Glomerular visceral epithelial cell (primary cell): ENCODE data around the gene DNAH5.

Source experiments
- DNase-seq: peaks from one replicate; pipeline ENCODE4 v3.0.0-alpha.2; 2016; ENCODE audit errors: extremely low spot score

The DNAH5 gene

DNA sequence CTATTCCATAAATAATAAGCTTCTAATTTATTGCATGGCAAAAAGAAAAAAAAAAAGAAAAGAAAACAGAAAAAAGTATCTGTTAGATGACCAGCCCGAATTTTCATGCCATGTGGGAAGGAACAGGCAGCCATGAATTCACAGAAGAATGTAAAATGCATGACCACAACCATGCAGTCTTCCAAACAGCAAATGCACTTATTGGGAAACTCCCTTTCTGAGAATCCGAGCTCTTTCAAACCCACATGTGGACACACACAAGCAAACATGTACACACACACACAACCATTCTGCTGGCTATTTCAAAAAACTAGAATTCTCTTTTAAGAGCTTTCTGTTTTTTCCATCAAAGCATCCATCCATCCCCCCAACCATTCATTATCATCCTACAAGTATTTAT lies 236.1 kb downstream of the DNAH5 start:
- peak; percentile 10 for DNase-seq

DNA sequence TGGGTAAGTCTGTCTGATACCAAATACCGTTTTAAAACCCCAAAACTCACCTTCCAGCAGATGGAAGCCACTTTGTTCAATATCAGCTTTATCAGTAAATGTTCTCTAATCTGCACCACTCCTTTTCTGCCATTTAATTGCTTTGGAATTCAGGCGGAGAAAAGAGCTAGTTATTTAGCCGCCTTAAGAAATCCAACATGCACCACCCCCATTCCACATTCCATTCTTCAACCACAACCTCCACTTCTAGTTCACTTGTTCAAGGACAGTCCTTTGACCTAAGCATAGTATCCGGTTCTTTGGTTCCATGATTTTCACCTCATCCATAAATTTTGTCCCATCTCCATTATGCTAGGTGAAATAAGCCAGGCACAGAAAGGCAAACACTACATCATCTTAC lies 240.1 kb downstream of the DNAH5 start:
- DNase-seq = no peak

DNA sequence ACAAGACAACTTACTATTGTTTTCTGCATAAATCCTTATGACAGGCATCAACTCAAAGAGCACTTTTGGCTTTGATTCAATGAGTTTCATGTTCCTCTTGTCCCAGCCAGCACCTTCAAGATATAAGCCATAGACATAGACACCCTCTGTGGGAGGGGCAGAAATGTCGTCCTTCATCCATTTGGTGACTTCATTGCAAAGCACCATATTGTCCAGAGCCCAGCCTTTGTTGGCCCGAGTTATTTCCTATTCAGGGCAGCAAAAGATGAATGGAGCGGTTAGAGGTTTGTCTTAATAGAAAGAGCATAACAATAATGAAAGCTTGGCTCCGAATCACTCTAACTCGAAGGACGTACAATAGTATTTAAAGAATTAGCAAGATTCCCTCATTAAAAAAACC lies 243.9 kb downstream of the DNAH5 start:
- DNase-seq = no peak

DNA sequence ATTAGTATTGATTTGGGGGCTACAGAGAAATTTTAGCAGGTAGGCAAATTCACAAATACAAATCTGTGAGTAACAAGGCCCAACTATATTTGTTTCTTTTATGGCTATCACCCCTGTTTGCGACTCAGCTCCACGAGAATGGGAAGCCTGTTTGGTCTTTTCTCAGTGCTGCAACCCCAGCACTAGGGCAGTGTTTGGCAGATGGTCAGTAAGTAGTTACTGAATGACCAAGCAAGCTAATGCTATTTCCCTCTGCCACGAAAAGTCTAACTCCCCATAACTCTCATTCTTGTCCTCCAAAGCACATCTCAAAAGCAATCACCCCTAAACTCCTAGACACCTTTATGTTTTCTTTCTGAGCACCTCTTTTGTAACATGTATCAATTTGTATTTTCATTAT lies 245.6 kb downstream of the DNAH5 start:
- DNase-seq = no peak

DNA sequence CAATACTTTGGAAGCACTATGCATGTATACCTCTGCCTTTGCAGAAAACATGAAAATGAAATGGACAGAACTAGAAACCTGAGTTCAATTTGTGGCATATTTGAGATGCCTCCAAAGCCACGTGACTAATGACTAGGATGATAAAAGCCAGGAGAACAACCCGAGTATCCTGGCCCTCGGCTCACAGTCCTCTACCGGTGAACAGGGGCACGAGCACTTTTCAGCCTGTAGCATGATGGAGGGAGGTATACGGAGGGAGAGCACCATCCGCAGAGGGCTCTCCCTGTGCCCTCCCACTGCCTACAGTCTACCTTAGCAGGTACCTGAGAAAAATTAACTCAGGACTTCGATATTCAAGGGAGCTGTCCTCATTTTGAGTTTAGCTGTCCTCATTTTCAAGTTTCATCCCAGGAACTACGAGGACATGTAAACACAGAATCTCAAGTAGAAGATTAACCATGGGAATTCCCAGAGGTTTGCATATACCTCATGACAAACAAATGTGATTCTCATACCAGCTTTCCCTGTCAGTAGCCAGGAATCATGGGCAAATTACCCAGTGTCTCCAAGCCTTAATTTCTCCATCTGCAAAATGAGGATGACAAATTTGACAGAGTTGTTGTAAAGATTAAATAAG lies 249.3 kb downstream of the DNAH5 start:
- peak; percentile 66 for DNase-seq

DNA sequence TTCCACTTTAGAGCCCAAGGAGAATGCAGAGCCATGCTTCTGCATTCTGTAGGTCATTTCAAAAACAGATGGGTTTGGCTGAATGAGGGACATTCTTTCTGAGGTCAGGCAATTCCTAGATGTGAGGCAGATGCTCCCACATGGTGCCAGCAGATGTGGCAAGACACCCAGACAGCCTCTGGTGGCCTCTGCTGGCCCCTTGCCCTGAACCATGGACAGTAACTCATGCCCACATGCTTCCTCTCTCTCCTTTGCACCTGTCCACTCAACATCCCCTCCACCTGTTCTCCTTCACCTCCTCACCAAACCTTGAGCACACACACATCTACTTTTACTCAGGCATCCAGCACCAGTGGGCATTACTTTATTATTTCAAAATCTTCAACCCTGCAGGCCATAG lies 252.3 kb downstream of the DNAH5 start:
- DNase-seq = no peak

DNA sequence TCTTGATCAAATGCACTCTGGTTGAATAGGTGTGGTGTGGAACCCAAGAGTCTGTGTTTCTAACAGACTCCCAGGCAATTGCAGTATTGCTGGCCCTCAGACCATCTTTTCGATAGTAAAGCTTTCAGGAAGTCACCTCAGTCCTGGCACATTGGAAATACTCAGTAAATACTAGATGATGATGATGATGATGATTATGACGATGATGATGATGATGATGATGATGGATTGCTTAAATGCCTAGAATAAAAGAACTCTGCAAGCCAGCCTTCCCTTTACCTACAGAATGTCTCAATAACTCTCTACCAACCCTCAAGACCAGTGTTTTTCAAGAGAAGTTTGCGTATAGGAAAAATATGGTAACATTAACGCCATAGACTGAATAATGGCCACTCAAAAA lies 268.0 kb downstream of the DNAH5 start:
- DNase-seq = no peak

DNA sequence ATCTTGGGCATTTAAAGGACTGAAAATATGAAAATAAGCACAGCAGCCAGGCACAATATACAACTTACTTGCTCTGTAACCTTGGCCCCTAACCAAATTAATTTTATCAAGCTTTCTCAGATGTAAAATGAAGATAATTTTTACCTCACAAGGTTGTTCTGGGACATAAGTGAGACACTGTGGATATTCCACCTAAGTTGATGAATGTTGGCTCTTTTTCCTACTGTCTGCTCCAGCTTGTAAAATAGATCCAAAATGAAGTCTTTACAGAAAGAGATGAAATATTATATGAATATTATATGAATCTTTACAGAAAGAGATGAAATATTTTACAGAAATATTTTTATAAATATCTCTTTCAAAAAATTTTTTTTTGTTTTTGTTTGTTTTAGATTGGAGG lies 270.1 kb downstream of the DNAH5 start:
- no peak for DNase-seq

DNA sequence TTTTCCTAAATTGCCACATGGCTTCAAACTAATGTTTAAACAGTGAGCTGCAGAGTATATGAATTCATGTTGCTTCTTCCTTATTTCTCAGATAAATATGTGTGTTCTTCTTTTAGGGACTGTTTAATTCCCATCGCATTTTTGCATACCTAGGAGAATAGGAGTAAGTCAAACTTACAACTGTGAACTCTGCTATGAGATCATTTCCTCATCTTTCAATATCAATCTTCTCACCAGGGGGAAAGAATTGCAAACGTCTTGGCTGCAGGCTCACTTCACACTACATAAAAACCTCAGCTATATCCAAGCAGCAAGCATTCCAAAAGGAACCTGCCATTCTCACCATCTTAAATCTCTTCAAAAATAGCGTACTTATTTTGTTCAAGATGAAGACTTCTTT lies 271.0 kb downstream of the DNAH5 start:
- DNase-seq = no peak

DNA sequence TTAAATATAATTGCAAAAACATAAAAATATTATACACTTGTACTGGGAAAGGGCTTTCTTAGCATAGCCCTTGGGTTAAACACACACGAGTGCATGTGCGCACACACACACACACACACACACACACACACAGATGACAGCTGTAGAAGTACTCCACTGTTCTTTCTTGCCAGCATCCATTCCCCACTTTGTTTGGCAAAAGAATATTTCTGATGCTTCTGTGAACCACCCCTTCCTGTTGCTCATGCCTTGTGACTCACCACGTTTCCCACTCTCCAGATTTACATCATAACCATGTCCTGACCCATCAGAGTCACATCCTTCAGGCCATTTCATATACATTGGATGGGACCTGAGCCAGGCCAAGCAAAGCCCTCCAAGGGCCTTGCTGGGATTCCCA lies 280.1 kb downstream of the DNAH5 start:
- DNase-seq = peak; percentile 51

DNA sequence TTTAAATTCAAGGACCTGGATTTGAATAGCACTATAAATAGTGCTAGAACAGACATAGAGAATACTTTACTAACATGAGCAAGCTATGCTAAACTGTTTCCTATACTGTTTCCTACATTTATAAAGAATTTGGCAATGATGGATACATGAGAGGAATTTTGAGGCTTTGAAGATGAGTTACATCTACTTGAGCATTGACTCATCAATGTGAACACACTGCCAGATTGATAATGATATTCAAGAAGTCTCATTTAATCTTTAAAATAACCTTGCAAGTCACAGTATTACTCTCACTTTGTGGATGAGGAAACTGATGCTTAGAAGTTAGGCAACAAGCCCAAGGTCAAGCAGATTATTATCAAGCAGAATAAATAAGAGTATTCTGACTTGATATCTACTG lies 281.9 kb downstream of the DNAH5 start:
- DNase-seq = no peak

DNA sequence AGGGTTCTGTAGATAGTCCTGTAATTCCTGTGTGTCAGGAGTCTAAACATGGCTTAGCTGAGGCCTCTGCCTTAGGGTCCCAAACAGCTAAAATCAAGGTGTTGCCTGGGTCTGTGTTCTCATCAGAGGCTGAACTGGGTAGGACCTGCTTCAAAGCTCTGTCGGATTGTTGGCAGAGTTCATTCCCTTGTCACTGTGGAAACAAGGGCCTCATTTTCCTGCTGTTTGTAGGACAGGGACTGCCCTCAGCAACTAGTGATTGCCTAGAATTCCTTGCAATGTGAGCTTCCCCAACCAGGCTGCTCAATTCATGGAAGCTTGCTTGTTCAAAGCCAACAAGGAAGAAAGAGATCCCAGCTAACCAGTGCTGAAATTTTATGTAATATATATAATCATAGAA lies 283.2 kb downstream of the DNAH5 start:
- no peak for DNase-seq

DNA sequence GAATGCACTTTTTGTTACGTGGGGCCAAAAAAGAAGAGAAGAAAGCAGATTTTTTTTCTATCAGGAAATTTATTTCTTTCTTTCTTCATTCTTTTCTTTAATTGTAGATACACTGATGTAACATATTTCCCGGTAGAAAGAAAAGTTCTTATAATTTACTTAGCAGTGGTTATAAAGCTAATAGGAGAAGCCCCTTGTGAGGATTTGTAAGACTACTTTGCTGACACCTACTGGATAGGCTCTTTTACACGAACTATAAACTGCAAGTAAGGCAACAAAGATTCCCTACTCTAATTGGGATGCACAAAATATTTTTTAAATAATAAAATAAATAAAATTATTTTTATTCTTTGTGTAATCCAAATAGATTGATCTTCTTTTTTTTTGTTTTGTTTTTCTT lies 284.4 kb downstream of the DNAH5 start:
- DNase-seq = peak; percentile 6

DNA sequence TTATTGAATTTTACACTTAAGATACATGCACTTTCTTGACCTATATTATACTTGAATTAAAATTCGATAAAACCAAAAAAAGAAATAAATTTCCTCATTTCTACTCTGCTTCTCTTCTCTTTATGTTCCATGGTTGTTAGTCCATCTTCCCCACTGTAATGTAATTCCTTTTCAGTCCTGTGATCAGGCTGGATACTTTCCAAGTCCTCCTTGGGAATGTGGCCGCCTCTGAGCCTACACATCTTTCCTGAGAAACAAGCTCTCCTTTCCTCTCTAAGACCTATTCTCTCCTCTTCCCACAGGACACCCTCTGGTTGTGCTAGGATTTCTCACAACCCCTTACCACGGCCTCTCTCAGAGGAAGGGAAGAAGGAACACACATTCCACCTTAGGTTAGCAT lies 285.1 kb downstream of the DNAH5 start:
- peak; percentile 16 for DNase-seq

DNA sequence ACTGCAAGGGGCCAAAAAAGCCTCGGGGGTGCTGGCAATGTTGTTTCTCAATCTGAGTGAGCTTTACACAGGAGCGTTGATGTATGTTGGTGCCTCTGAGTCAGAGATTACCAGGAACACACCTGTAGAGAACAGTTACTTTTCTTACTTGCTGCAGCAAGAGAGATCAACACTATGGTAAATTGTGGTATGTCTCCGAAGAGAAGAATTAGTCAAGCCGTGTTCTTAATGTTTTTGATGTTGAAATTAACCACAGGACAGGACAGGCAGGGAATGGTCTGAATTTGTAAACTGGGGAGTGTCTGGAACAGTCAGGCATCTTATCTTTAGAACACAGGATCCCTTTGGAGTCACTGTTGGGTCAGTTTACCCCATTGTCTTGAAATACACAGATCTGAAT lies 285.7 kb downstream of the DNAH5 start:
- no peak for DNase-seq

DNA sequence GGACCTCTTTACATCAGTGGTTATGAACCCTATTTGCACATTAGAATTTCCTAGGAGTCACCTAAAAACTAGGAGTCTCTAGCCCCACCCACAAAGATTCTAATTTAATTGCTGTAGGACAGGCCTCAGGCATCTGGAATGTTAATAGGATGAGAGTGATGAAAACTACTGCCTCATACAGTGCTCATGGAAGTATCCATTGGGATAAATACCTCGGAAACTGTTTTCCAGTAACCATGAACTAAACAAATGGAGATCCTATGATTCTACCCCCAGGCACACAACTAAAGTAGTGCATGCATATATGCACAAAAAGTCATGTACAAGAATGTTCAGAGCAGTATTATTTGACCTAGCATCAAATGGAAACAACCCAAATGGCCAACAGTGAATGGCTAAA lies 286.3 kb downstream of the DNAH5 start:
- no peak for DNase-seq

DNA sequence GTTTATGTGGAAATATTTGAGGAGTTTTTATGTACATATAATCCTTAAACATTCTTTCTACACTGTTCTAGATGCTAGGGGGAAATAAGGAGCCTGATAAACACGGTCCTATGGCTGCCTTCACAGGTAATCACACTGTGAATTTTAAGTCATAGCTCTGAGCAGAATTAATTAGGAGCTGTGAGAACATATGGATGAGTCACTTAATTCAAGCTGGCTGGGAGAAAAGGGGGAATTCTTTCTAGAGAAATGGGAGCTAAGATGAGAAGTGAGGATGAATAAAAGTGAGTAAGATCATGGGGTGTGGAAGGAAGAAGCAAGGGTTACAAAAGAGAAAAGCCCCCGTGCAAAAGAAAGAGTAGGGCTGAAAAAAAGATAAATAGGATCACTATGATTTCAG lies 290.8 kb downstream of the DNAH5 start:
- no peak for DNase-seq

DNA sequence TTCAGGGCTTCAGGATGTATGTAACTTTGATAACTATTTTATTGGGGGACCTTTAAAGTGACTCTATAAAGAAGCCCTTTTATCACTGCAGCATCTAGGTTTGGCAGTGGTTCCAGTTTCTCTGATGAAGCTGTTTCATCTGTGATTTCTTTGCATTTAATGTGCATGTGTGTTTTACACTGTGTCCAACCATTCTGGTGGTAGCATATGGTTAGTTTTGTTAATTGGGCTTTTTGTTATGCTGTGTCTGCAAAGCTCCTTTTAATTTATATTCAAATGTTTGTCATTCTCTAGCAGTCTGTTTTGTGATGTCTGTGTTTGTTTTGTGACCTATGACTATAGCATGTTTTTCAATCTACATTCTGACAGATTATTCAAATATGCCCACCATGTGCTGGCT lies 294.8 kb downstream of the DNAH5 start:
- no peak for DNase-seq

DNA sequence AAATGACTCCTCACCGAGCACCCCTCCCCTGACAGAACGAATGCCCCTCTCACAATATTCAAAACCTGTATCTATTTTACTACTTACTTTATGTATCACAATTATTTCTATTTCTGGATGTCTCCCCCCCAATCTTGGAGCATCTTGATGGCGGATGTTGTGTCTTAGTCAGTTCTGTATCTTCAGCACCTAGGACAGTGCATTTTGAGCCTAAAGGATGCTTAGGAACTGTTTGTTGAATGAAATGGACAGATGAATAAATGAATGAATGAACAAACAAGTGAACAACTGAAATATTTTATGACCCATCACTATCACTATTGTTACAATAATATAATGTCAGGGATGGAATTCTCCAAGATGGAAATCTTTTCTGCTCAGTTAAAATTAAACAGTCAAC lies 295.7 kb downstream of the DNAH5 start:
- no peak for DNase-seq

DNA sequence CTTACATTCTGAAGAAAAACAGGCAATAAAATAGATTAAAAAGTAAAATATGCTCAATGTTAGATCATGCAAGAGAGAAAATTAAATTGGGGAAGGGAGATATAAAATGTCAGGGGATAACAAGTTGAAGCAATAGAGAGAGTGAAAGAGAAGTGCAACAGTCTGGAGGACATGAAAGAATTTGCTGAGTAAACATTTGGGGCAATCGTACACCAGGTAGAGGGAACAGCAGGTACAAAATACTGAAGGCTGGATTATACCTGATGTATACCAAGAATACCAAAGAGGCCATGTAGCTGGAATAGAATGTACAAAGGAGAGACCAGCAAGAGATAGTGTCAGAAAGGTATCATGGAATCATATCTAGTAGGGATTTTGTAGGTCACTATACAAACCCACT lies 300.8 kb downstream of the DNAH5 start:
- no peak for DNase-seq

DNA sequence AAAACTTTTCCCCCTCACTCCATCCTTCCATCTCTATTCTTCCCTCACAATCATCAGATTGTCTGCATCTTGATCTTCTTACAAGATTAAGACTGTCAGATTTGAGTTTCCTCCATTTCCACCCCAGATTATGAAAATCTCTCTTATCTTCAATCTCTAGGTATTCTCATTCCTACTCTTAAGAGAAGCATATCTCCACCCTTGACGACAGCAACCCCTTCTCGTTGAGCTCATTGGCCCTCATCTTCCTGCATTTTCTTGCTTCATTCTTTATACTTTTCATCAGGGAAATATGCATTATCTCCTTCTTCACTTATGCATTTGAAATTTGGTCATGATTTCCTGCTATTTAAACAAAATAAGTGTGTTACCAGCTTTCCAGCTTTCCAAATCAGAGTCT lies 301.3 kb downstream of the DNAH5 start:
- no peak for DNase-seq
